H9 (cell line): Measurements from ENCODE around the gene ATRNL1. TPM values are rescaled to one million over a fixed set of nuclear protein-coding genes. Genes with fewer than 3 reads are reported as not detected.
A peak's percentile ranks its signal among the peaks of the same experiment; 100 is the strongest.

Source experiments
- DNase-seq: peaks from one replicate; pipeline ENCODE4 v3.0.0-alpha.2; 2017
- H2AFZ ChIP-seq: one replicate; pipeline ENCODE4 v1.6.1; 2013; ENCODE audit warnings: mild to moderate bottlenecking, low read length, control low read depth, moderate library complexity
- H2AK5ac ChIP-seq: 2 replicates; pipeline ENCODE4 v1.6.1; 2013; ENCODE audit warnings: low read length, control low read depth, mixed read lengths; ENCODE audit not compliant: insufficient read length
- H2BK120ac ChIP-seq: one replicate; pipeline ENCODE4 v1.6.1; 2013; ENCODE audit warnings: low read depth, mild to moderate bottlenecking, low read length, control low read depth, inconsistent platforms; ENCODE audit not compliant: poor library complexity, severe bottlenecking
- H2BK12ac ChIP-seq: 2 replicates; pipeline ENCODE4 v1.6.1; 2013; ENCODE audit warnings: low read length, control low read depth, mixed read lengths, low read depth; ENCODE audit not compliant: insufficient read length
- H2BK15ac ChIP-seq: 2 replicates; pipeline ENCODE4 v1.6.1; 2013; ENCODE audit warnings: low read depth, low read length, control low read depth
- H2BK20ac ChIP-seq: one replicate; pipeline ENCODE4 v1.6.1; 2013; ENCODE audit warnings: low read depth, mild to moderate bottlenecking, low read length, control low read depth, inconsistent platforms; ENCODE audit not compliant: poor library complexity, severe bottlenecking
- H2BK5ac ChIP-seq: 2 replicates; pipeline ENCODE4 v1.6.1; 2013; ENCODE audit warnings: low read length, control low read depth, mixed read lengths; ENCODE audit not compliant: insufficient read length
- H3K14ac ChIP-seq: 2 replicates; pipeline ENCODE4 v1.6.1; 2013; ENCODE audit warnings: low read length, control low read depth; ENCODE audit not compliant: insufficient read depth
- H3K18ac ChIP-seq: 2 replicates; pipeline ENCODE4 v1.6.1; 2013; ENCODE audit warnings: low read depth, mild to moderate bottlenecking, mixed read lengths, low read length, control low read depth; ENCODE audit not compliant: insufficient read length
- H3K23ac ChIP-seq: 2 replicates; pipeline ENCODE4 v1.6.1; 2013; ENCODE audit warnings: low read length, control low read depth, mixed read lengths, low read depth; ENCODE audit not compliant: insufficient read length
- H3K23me2 ChIP-seq: 2 replicates; pipeline ENCODE4 v1.6.1; 2013; ENCODE audit warnings: low read depth, mild to moderate bottlenecking, mixed read lengths, low read length, control low read depth; ENCODE audit not compliant: insufficient read length, poor library complexity, severe bottlenecking
- H3K27ac ChIP-seq: 2 replicates; pipeline ENCODE4 v1.5.1; 2013; ENCODE audit warnings: low read length, control low read depth, mixed read lengths, low read depth; ENCODE audit not compliant: insufficient read length
- H3K27me3 ChIP-seq: 2 replicates; pipeline ENCODE4 v1.6.1; 2013; ENCODE audit warnings: low read length, control low read depth, inconsistent platforms; ENCODE audit not compliant: insufficient read depth
- H3K4ac ChIP-seq: 2 replicates; pipeline ENCODE4 v1.6.1; 2013; ENCODE audit warnings: low read depth, mild to moderate bottlenecking, control low read depth, inconsistent platforms, low read length, moderate library complexity
- H3K4me1 ChIP-seq: 2 replicates; pipeline ENCODE4 v1.6.1; 2013; ENCODE audit warnings: low read length, control low read depth, inconsistent platforms; ENCODE audit not compliant: insufficient read depth
- H3K4me2 ChIP-seq: 2 replicates; pipeline ENCODE4 v1.6.1; 2013; ENCODE audit warnings: low read length, control low read depth, mixed read lengths; ENCODE audit not compliant: insufficient read length, insufficient read depth
- H3K56ac ChIP-seq: 2 replicates; pipeline ENCODE4 v1.6.1; 2013; ENCODE audit warnings: low read depth, mild to moderate bottlenecking, mixed read lengths, low read length, control low read depth; ENCODE audit not compliant: insufficient read length
- H3K79me1 ChIP-seq: 2 replicates; pipeline ENCODE4 v1.6.1; 2013; ENCODE audit warnings: low read depth, mild to moderate bottlenecking, moderate library complexity, low read length, control low read depth, inconsistent platforms; ENCODE audit not compliant: insufficient read depth, poor library complexity, severe bottlenecking
- H3K79me2 ChIP-seq: 2 replicates; pipeline ENCODE4 v1.6.1; 2013; ENCODE audit warnings: low read length, control low read depth, inconsistent platforms; ENCODE audit not compliant: insufficient read depth
- H3K9ac ChIP-seq: 2 replicates; pipeline ENCODE4 v1.6.1; 2013; ENCODE audit warnings: low read length, control low read depth, mixed read lengths; ENCODE audit not compliant: insufficient read length; ENCODE audit errors: extremely low read depth
- H3K9me3 ChIP-seq: one replicate; pipeline ENCODE4 v1.6.1; 2013; ENCODE audit warnings: low read depth, low read length, inconsistent platforms; ENCODE audit not compliant: control insufficient read depth
- H3T11ph ChIP-seq: one replicate; pipeline ENCODE4 v1.6.1; 2013; ENCODE audit warnings: mild to moderate bottlenecking, low read length, control low read depth, inconsistent platforms
- H4K20me1 ChIP-seq: one replicate; pipeline ENCODE4 v1.6.1; 2013; ENCODE audit not compliant: control insufficient read depth, insufficient read length, insufficient read depth
- H4K5ac ChIP-seq: 2 replicates; pipeline ENCODE4 v1.6.1; 2013; ENCODE audit warnings: low read depth, mild to moderate bottlenecking, mixed read lengths, low read length, control low read depth; ENCODE audit not compliant: insufficient read length
- H4K8ac ChIP-seq: replicated peaks from 2 replicates; pipeline ENCODE4 v1.6.1; 2013; ENCODE audit warnings: low read length, control low read depth, mixed read lengths, low read depth; ENCODE audit not compliant: insufficient read length
- H4K91ac ChIP-seq: 2 replicates; pipeline ENCODE4 v1.6.1; 2013; ENCODE audit warnings: low read depth, mild to moderate bottlenecking, moderate library complexity, mixed read lengths, low read length, control low read depth; ENCODE audit not compliant: insufficient read length
- H3K27ac Mint-ChIP-seq, 3 experiments: 2 replicates in 2 of 3; 3 replicates in 1 of 3; pipeline ENCODE4 v1.8.0; 2020 to 2021; ENCODE audit warnings: mixed read lengths in 3 of 3, mild to moderate bottlenecking in 1 of 3, moderate library complexity in 1 of 3
- H3K27me3 Mint-ChIP-seq: 2 replicates; pipeline ENCODE4 v1.8.0; 2021; ENCODE audit warnings: low read depth, mild to moderate bottlenecking, moderate library complexity, mixed read lengths
- H3K36me3 Mint-ChIP-seq, 3 experiments: 2 replicates in 2 of 3; 3 replicates in 1 of 3; pipeline ENCODE4 v1.8.0; 2020 to 2021; ENCODE audit warnings: low read depth in 3 of 3, mixed read lengths in 3 of 3; ENCODE audit not compliant: insufficient read depth in 1 of 3
- H3K4me1 Mint-ChIP-seq, 2 experiments: 2 replicates each; pipeline ENCODE4 v1.8.0; 2020; ENCODE audit warnings: mixed read lengths in 2 of 2
- H3K4me3 Mint-ChIP-seq, 2 experiments: 2 replicates in 1 of 2; 3 replicates in 1 of 2; pipeline ENCODE4 v1.8.0; 2020 to 2021; ENCODE audit warnings: mild to moderate bottlenecking in 2 of 2, mixed read lengths in 2 of 2, moderate library complexity in 1 of 2
- H3K9me3 Mint-ChIP-seq, 2 experiments: 2 replicates in 1 of 2; 3 replicates in 1 of 2; pipeline ENCODE4 v1.8.0; 2020; ENCODE audit warnings: mild to moderate bottlenecking in 2 of 2, mixed read lengths in 2 of 2, moderate library complexity in 1 of 2
- WGBS: extraction: QIAGEN DNeasy Blood & Tissue Kit; methylation state at CpG from one replicate; pipeline ENCODE4 v1.1.7; 2013; ENCODE audit warnings: missing lambda C conversion rate, low lambda C conversion rate, mixed read lengths; ENCODE audit not compliant: insufficient read length; ENCODE audit errors: extremely low coverage; 5-methylcytosine and 5-hydroxymethylcytosine counted together
- total RNA-seq: library from RNA; stranded (reverse); gene quantifications from 2 replicates; pipeline ENCODE4 v1.2.1, GENCODE V29; 2021
- TF ChIP-seq, protein P1 (sequence below): fragments of 200-600 bp; sonication (generic); conservative IDR thresholded peaks from 3 replicates; pipeline ENCODE4 v1.8.0; 2021; ENCODE audit warnings: antibody characterized with exemption, mild to moderate bottlenecking

The ATRNL1 gene
- total RNA-seq, 1 experiment from 2014 or later: 9.2 TPM

DNA sequence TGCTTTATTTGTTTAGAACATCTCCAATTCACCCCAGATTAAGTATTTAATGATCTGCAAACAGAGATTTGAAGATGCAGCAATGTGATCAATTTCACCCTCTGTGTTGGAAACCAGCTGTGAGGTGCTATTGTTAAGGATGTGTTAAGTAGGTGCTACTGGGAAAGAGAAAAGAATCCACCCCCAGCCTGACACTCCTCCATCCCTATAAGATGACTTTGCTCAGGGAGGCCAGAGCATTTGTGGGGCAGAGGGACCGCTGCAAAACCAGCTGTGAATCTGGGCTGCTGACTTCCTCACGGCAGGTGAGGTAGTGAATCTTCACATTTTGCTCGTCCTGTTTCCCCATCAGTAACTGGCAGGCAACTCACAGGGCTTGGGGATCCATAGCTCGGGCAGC lies 882.3 kb downstream of the ATRNL1 start:
- Histone ChIP-seq H3K4me2 (no peak overlapping the region), H2BK5ac (no peak overlapping the region), H3K9me3 (no peaks in the 10 kb centered on the region), H3K9ac (no peak overlapping the region), H3K79me1 (no peaks in the 10 kb centered on the region), H2BK20ac (no peak overlapping the region), H3K4ac (no peak overlapping the region), H3K27me3 (no peaks in the 10 kb centered on the region), H2BK12ac (no peak overlapping the region), H2BK120ac (no peak overlapping the region), H4K5ac (no peak overlapping the region), H3K23ac (no peak overlapping the region), H2AK5ac (no peak overlapping the region), H3K79me2 (no peaks in the 10 kb centered on the region), H4K20me1 (no peaks in the 10 kb centered on the region), H3K56ac (no peak overlapping the region), H2AFZ (no peak overlapping the region), H3K4me1 (peaks cover 2% of the 10 kb centered on the region; the same call in 1 of the 2 replicates), H3K18ac (no peak overlapping the region), H3K27ac (no peak overlapping the region), H4K8ac (no peak overlapping the region), H2BK15ac (no peak overlapping the region), H4K91ac (no peak overlapping the region), H3T11ph (no peak overlapping the region), H3K14ac (no peak overlapping the region), H3K23me2 (no peaks in the 10 kb centered on the region)
- WGBS: no CpG with 5 or more reads among the region's 4 CpGs
- H3K36me3 Mint-ChIP-seq: peaks cover 0 to 11% (median 3%) of the 10 kb centered on the region in 3 experiments; a peak in 4 of 7 replicates
- TF ChIP-seq, protein P1, sequence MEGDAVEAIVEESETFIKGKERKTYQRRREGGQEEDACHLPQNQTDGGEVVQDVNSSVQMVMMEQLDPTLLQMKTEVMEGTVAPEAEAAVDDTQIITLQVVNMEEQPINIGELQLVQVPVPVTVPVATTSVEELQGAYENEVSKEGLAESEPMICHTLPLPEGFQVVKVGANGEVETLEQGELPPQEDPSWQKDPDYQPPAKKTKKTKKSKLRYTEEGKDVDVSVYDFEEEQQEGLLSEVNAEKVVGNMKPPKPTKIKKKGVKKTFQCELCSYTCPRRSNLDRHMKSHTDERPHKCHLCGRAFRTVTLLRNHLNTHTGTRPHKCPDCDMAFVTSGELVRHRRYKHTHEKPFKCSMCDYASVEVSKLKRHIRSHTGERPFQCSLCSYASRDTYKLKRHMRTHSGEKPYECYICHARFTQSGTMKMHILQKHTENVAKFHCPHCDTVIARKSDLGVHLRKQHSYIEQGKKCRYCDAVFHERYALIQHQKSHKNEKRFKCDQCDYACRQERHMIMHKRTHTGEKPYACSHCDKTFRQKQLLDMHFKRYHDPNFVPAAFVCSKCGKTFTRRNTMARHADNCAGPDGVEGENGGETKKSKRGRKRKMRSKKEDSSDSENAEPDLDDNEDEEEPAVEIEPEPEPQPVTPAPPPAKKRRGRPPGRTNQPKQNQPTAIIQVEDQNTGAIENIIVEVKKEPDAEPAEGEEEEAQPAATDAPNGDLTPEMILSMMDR: no peak
- peak; percentile 45 for DNase-seq
- H3K27me3 Mint-ChIP-seq: peaks cover 10% of the 10 kb centered on the region
- no peak overlapping the region; a peak in 1 of 5 replicates for H3K4me3 Mint-ChIP-seq
- H3K27ac Mint-ChIP-seq: peak overlapping the region in 2 of 3 experiments; percentile 52 to 93; a peak in 3 of 7 replicates
- H3K9me3 Mint-ChIP-seq: peaks cover 6 to 7% of the 10 kb centered on the region in 2 experiments; a peak in 4 of 5 replicates
- peaks cover 42 to 43% of the 10 kb centered on the region in 2 experiments for H3K4me1 Mint-ChIP-seq
